Adrenal gland (tissue), 12 donors: ENCODE results near the gene CASS4. TPM values are rescaled to one million over a fixed set of nuclear protein-coding genes. Genes with fewer than 3 reads are reported as not detected.
"Not testable (repeated sequence)": the region's sequence is repeated elsewhere in the genome, so short reads cannot be mapped to it uniquely, and the experiment has no call there.

Experiments used
- DNase-seq, 7 donors: peaks; one replicate each; pipeline ENCODE4 v3.0.0-alpha.2; 2019 to 2020
- H3K27ac ChIP-seq, 5 donors: fragments of 200-600 bp; sonication (generic) in 4 of 5; 1 replicate in 3 of 5; 2 replicates in 2 of 5; pipeline versions ENCODE4 v1.5.1 to v1.8.0; 2016 to 2020; ENCODE audit warnings: mild to moderate bottlenecking in 1 of 5
- H3K27me3 ChIP-seq: fragments of 200-600 bp; 2 replicates; pipeline ENCODE4 v1.8.0; 2021
- H3K36me3 ChIP-seq, 2 donors: fragments of 200-600 bp; replicated peaks in 1 of 2; 1 replicate in 1 of 2; 2 replicates in 1 of 2; pipeline versions ENCODE4 v1.5.1 to v1.8.0; 2018 to 2022
- H3K4me1 ChIP-seq, 2 donors: fragments of 200-600 bp; replicated peaks in 1 of 2; 1 replicate in 1 of 2; 2 replicates in 1 of 2; pipeline versions ENCODE4 v1.5.1 to v1.8.0; 2018 to 2021
- H3K4me3 ChIP-seq, 4 donors: fragments of 200-600 bp; sonication (generic) in 3 of 4; one replicate each; pipeline ENCODE4 v1.5.1; 2016 to 2018
- H3K9me3 ChIP-seq, 3 donors: fragments of 200-600 bp; sonication (generic) in 1 of 3; replicated peaks in 1 of 3; 1 replicate in 2 of 3; 2 replicates in 1 of 3; pipeline versions ENCODE4 v1.5.1 to v1.8.0; 2016 to 2021
- POLR2A ChIP-seq, 2 donors: fragments of 450-650 bp; IDR thresholded peaks; one replicate each; pipeline ENCODE4 v1.6.1; 2017; ENCODE audit warnings: antibody characterized with exemption in 2 of 2, mild to moderate bottlenecking in 2 of 2, moderate library complexity in 1 of 2
- WGBS, 4 donors: extraction: QIAGEN DNeasy Blood & Tissue Kit in 2 of 4; methylation state at CpG; one replicate each; pipeline versions ENCODE4 v1.1.5 to v1.1.7; 2013 to 2017; 5-methylcytosine and 5-hydroxymethylcytosine counted together
- intact Hi-C, 2 donors: fragments of 100-400 bp; cut with DNase I; formaldehyde crosslinking; loops; one replicate each; pipeline versions ENCODE4 v1.14.1 to v1.15.0; 2022 to 2023
- polyA plus RNA-seq, 3 donors: library from polyadenylated mRNA; stranded (reverse); fragments of 200-250 nt in 2 of 3; fragments of 350-450 nt in 1 of 3; fragmentation: Illumina TruSeq in 1 of 3; extraction: RNeasy Lipid Tissue Mini Kit (QIAGEN cat#74804) in 1 of 3; gene quantifications; one replicate each; pipeline ENCODE4 v1.2.3, GENCODE V29; 2013 to 2014
- total RNA-seq, 9 donors: library from RNA; depleted of rRNA in 4 of 9; stranded (reverse); fragments of >200 nt in 4 of 9; fragments of 120-200 nt in 1 of 9; fragmentation: NEBNext Ultra II Directional in 1 of 9; extraction: Animal tissue kit (Norgen Biotek cat#: 25700) in 1 of 9; gene quantifications; one replicate each; pipeline versions ENCODE4 v1.1.0 to v1.2.4, GENCODE V29; 2013 to 2023
- TF ChIP-seq, protein P1 (sequence below), 6 experiments: fragments of 450-650 bp in 4 of 6; fragments of 200-600 bp in 2 of 6; sonication (generic) in 1 of 6; IDR thresholded peaks; 1 replicate in 5 of 6; 2 replicates in 1 of 6; pipeline versions ENCODE4 v1.5.1 to v1.8.0; 2016 to 2021; ENCODE audit warnings: antibody characterized with exemption in 6 of 6, mild to moderate bottlenecking in 2 of 6, moderate library complexity in 1 of 6
- donor health status: healthy with polysubstance abuse.
- donor health status: Bipolar disorder and iron deficiency.
- donor health status: DM: yes; HTN: yes; CAD: no.
- donor health status: DM: no; HTN: no; CAD: no.
- donor health status: DM: no; HTN: no; CAD: no.
- donor health status: DM: yes; HTN: yes; CAD: no.

CASS4 gene
- total and polyA plus RNA-seq, 12 donors, result 0.37 to 4.7 (median 1.4) TPM

DNA sequence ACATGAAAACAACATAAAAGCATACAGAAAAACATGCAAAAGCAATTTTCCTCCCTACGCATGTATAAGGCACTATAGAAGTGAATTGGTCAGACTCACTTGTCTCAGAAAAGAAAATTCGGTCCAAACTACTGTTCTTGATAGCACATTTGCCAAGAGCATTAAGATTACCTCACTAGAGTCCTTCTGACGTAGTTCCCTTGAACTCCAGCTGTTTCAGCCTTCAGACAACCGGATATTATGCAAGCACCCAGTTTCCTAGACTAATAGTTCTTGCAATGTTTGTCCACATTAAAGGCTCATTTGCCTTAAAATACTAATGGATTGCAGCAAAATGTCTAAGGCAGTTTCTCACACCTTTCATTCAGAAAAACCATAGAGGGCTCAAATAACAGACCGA is 2.5 kb upstream of the CASS4 start:
- TF ChIP-seq POLR2A (IDR thresholded peaks at IDR 0.05), result no peak
- TF ChIP-seq, protein P1, sequence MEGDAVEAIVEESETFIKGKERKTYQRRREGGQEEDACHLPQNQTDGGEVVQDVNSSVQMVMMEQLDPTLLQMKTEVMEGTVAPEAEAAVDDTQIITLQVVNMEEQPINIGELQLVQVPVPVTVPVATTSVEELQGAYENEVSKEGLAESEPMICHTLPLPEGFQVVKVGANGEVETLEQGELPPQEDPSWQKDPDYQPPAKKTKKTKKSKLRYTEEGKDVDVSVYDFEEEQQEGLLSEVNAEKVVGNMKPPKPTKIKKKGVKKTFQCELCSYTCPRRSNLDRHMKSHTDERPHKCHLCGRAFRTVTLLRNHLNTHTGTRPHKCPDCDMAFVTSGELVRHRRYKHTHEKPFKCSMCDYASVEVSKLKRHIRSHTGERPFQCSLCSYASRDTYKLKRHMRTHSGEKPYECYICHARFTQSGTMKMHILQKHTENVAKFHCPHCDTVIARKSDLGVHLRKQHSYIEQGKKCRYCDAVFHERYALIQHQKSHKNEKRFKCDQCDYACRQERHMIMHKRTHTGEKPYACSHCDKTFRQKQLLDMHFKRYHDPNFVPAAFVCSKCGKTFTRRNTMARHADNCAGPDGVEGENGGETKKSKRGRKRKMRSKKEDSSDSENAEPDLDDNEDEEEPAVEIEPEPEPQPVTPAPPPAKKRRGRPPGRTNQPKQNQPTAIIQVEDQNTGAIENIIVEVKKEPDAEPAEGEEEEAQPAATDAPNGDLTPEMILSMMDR (IDR thresholded peaks at IDR 0.05), result no peak
- peak in 2 of 7 donors; percentile 27 to 48 for DNase-seq
- H3K27ac ChIP-seq, result peak overlapping the region in 3 of 5 donors; percentile 27 to 84 (median 43)
- H3K4me1 ChIP-seq, result peaks cover 0 to 23% of the 10 kb centered on the region in 2 donors
- peaks cover 0 to 32% of the 10 kb centered on the region in 2 donors for H3K36me3 ChIP-seq
- intact Hi-C loops, result no loop called here
- no peak overlapping the region for H3K4me3 ChIP-seq
- 38 to 51% (median 48%) methylated on average over 5 of the region's 5 CpGs for WGBS, 4 donors
- H3K9me3 ChIP-seq, result no peaks in the 10 kb centered on the region
- no peaks in the 10 kb centered on the region for H3K27me3 ChIP-seq

GRCh38 chr20:56409956-56410355 is 2.1 kb upstream of the CASS4 start:
- WGBS, 4 donors, result 53 to 93% (median 78%) methylated on average over 1 of the region's 1 CpG
- intact Hi-C loops, result no loop called here
- H3K9me3 ChIP-seq, result no peaks in the 10 kb centered on the region
- peak overlapping the region in 4 of 5 donors; percentile 3 to 84 (median 35) for H3K27ac ChIP-seq
- TF ChIP-seq POLR2A (IDR thresholded peaks at IDR 0.05), result no peak
- TF ChIP-seq, protein P1 (IDR thresholded peaks at IDR 0.05), result no peak
- DNase-seq, result peak in 1 of 7 donors; percentile 46
- peaks cover 0 to 23% of the 10 kb centered on the region in 2 donors for H3K4me1 ChIP-seq
- H3K36me3 ChIP-seq, result peaks cover 0 to 28% of the 10 kb centered on the region in 2 donors
- no peaks in the 10 kb centered on the region for H3K27me3 ChIP-seq
- no peak overlapping the region for H3K4me3 ChIP-seq

- H3K9me3 ChIP-seq, H3K27me3 ChIP-seq, intact Hi-C loops, H3K4me3 ChIP-seq: not testable (repeated sequence)
- DNase-seq, result peak in 1 of 7 donors; percentile 33
- peak overlapping the region in 4 of 5 donors; percentile 17 to 90 (median 50) for H3K27ac ChIP-seq
- H3K4me1 ChIP-seq, result peaks cover 0 to 23% of the 10 kb centered on the region in 2 donors
- 88 to 93% (median 89%) methylated on average over 7 of the region's 7 CpGs for WGBS, 4 donors
- peaks cover 0 to 18% of the 10 kb centered on the region in 2 donors for H3K36me3 ChIP-seq
Observed at GRCh38 chr20:56411287-56411686, 773 bp upstream of the CASS4 start.

DNA sequence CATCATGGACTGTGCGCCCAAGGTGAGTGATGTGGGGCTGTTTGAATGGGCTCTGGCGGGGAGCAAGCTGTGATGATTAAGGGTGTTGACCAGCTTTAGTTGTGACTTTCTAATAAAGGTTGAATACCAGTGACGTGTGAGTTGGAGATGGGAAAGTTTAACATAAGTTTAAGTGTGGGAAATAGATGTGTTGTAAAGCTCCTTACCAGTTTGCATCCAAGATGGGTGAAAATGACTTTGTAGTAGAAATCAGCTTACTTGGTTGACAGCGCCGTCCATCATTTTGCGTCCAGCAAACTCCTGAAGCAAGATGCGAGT is 372 bp downstream of the CASS4 start:
- Histone ChIP-seq H3K27me3 (no peaks in the 10 kb centered on the region), H3K27ac (peak overlapping the region in 4 of 5 donors; percentile 23 to 90 (median 63)), H3K4me3 (peak overlapping the region in 1 of 4 donors; percentile 35), H3K36me3 (peaks cover 0 to 6% of the 10 kb centered on the region in 2 donors), H3K4me1 (peaks cover 0 to 23% of the 10 kb centered on the region in 2 donors), H3K9me3 (no peaks in the 10 kb centered on the region)
- no peak for DNase-seq
- WGBS, 4 donors, result 84 to 89% (median 88%) methylated on average over 7 of the region's 7 CpGs
- intact Hi-C loops, result no loop called here
- TF ChIP-seq, protein P1 (IDR thresholded peaks at IDR 0.05), result no peak
- TF ChIP-seq POLR2A (IDR thresholded peaks at IDR 0.05), result no peak

- Histone ChIP-seq H3K4me3 (peak overlapping the region in 1 of 4 donors; percentile 35), H3K27me3 (no peaks in the 10 kb centered on the region), H3K27ac (peak overlapping the region in 2 of 5 donors; percentile 77 to 90), H3K4me1 (peaks cover 0 to 23% of the 10 kb centered on the region in 2 donors), H3K9me3 (no peaks in the 10 kb centered on the region), H3K36me3 (peaks cover 0 to under 1% of the 10 kb centered on the region in 2 donors)
- DNase-seq, result no peak
- no peak for TF ChIP-seq POLR2A (IDR thresholded peaks at IDR 0.05)
- TF ChIP-seq, protein P1 (IDR thresholded peaks at IDR 0.05), result no peak
- 81 to 99% (median 94%) methylated on average over 3 of the region's 3 CpGs for WGBS, 4 donors
- intact Hi-C loops, result no loop called here
Observed at GRCh38 chr20:56412949-56413348, 889 bp downstream of the CASS4 start.
